H1 (cell line): ENCODE measurements around the gene CEACAM6. TPM values are rescaled to one million over a fixed set of nuclear protein-coding genes. Genes with fewer than 3 reads are reported as not detected.

Source experiments
- CTCF ChIA-PET: fragments of 300-600 bp; sonication (Branson Sonifier 250); formaldehyde crosslinking; loops from one replicate; lab custom pipeline; 2021; ENCODE audit not compliant: partially characterized antibody; lab: Charles Lee
- POLR2A ChIA-PET: fragments of 300-600 bp; sonication (Branson Sonifier 250); formaldehyde crosslinking; loops from one replicate; lab custom pipeline; 2021; ENCODE audit warnings: inconsistent platforms; ENCODE audit not compliant: partially characterized antibody; lab: Charles Lee
- DNase-seq, 2 experiments: peaks; one replicate each; pipeline versions ENCODE4 v3.0.0 to v3.0.0-alpha.2; 2010 to 2022; ENCODE audit warnings: low spot score in 2 of 2, low read depth in 1 of 2, mixed read lengths in 1 of 2
- FAIRE-seq: peaks from 2 replicates; lab custom pipeline; 2011; peaks lifted over from hg19 to GRCh38; lab: Jason Lieb, UNC
- H2AFZ ChIP-seq: 2 replicates; pipeline ENCODE4 v1.8.1; 2012; ENCODE audit warnings: low read length, inconsistent platforms
- H2AK5ac ChIP-seq: 2 replicates; pipeline ENCODE4 v1.6.1; 2013; ENCODE audit warnings: low read depth, low read length
- H2BK120ac ChIP-seq: replicated peaks from 2 replicates; pipeline ENCODE3; 2013; ENCODE audit warnings: low read depth, low read length, inconsistent platforms
- H2BK12ac ChIP-seq: 2 replicates; pipeline ENCODE4 v1.6.1; 2013; ENCODE audit warnings: low read depth, low read length
- H2BK15ac ChIP-seq: 2 replicates; pipeline ENCODE4 v1.6.1; 2013; ENCODE audit warnings: low read length
- H2BK20ac ChIP-seq: 2 replicates; pipeline ENCODE4 v1.6.1; 2013; ENCODE audit warnings: low read length
- H2BK5ac ChIP-seq: 2 replicates; pipeline ENCODE4 v1.6.1; 2013; ENCODE audit warnings: low read depth, low read length
- H3K14ac ChIP-seq: 2 replicates; pipeline ENCODE4 v1.6.1; 2013; ENCODE audit warnings: inconsistent platforms; ENCODE audit not compliant: insufficient read length
- H3K18ac ChIP-seq: 2 replicates; pipeline ENCODE4 v1.6.1; 2013; ENCODE audit warnings: low read length; ENCODE audit errors: extremely low read depth
- H3K23ac ChIP-seq: 2 replicates; pipeline ENCODE4 v1.6.1; 2013; ENCODE audit warnings: inconsistent platforms; ENCODE audit not compliant: insufficient read length
- H3K23me2 ChIP-seq: 2 replicates; pipeline ENCODE4 v1.6.1; 2013; ENCODE audit warnings: low read depth, low read length
- H3K27ac ChIP-seq: 2 replicates; pipeline ENCODE4 v1.6.1; 2011; ENCODE audit warnings: low read depth, low read length, inconsistent platforms
- H3K27me3 ChIP-seq, 4 experiments: replicated peaks in 1 of 4; 1 replicate in 1 of 4; 2 replicates in 3 of 4; pipeline versions ENCODE4 v1.6.1 to v1.8.1; 2011 to 2013; ENCODE audit warnings: low read length in 3 of 4, mild to moderate bottlenecking in 3 of 4, inconsistent platforms in 2 of 4, mixed read lengths in 2 of 4, moderate library complexity in 1 of 4; ENCODE audit not compliant: control insufficient read depth in 3 of 4, insufficient read depth in 3 of 4; ENCODE audit errors: extremely low read depth in 1 of 4
- H3K36me3 ChIP-seq, 4 experiments: 2 replicates each; pipeline versions ENCODE4 v1.6.1 to v1.8.1; 2011 to 2013; ENCODE audit warnings: mild to moderate bottlenecking in 4 of 4, low read length in 3 of 4, moderate library complexity in 2 of 4, control low read depth in 1 of 4, inconsistent platforms in 1 of 4; ENCODE audit not compliant: insufficient read depth in 4 of 4, control insufficient read depth in 2 of 4
- H3K4ac ChIP-seq: replicated peaks from 2 replicates; pipeline ENCODE3; 2013; ENCODE audit warnings: low read length, low read depth, mixed read lengths, inconsistent platforms; ENCODE audit not compliant: insufficient read length
- H3K4me1 ChIP-seq, 4 experiments: replicated peaks in 1 of 4; 1 replicate in 1 of 4; 2 replicates in 3 of 4; pipeline versions ENCODE4 v1.6.1 to v1.8.1; 2011 to 2013; ENCODE audit warnings: low read length in 3 of 4, inconsistent platforms in 2 of 4, mixed read lengths in 1 of 4; ENCODE audit not compliant: insufficient read depth in 4 of 4, control insufficient read depth in 3 of 4
- H3K4me2 ChIP-seq, 2 experiments: 2 replicates each; pipeline versions ENCODE4 v1.6.1 to v1.8.1; 2011 to 2013; ENCODE audit warnings: low read depth in 2 of 2, low read length in 2 of 2, control low read depth in 1 of 2, inconsistent platforms in 1 of 2, mild to moderate bottlenecking in 1 of 2; ENCODE audit not compliant: insufficient read depth in 1 of 2
- H3K4me3 ChIP-seq, 4 experiments: fragments of 200-600, 300-600 bp in 1 of 4; sonication (generic), shearing (Covaris generic), sonication (Bioruptor Twin) in 1 of 4; 2 replicates each; pipeline versions ENCODE4 v1.5.1 to v1.8.1; 2011 to 2016; ENCODE audit warnings: low read length in 4 of 4, low read depth in 3 of 4, control low read depth in 2 of 4, inconsistent platforms in 2 of 4, mild to moderate bottlenecking in 2 of 4, mixed read lengths in 1 of 4, moderate library complexity in 1 of 4; ENCODE audit not compliant: insufficient read depth in 2 of 4; ENCODE audit errors: extremely low read depth in 1 of 4
- H3K56ac ChIP-seq: replicated peaks from 2 replicates; pipeline ENCODE3; 2013; ENCODE audit warnings: low read depth, mild to moderate bottlenecking, mixed read lengths, low read length, inconsistent platforms; ENCODE audit not compliant: insufficient read length
- H3K79me1 ChIP-seq: 2 replicates; pipeline ENCODE4 v1.6.1; 2013; ENCODE audit warnings: low read depth, low read length, control low read depth
- H3K79me2 ChIP-seq, 2 experiments: 2 replicates each; pipeline versions ENCODE4 v1.6.1 to v1.8.1; 2012 to 2013; ENCODE audit warnings: low read length in 2 of 2, mild to moderate bottlenecking in 2 of 2, inconsistent platforms in 1 of 2; ENCODE audit not compliant: insufficient read depth in 2 of 2, control insufficient read depth in 1 of 2
- H3K9ac ChIP-seq, 4 experiments: replicated peaks in 1 of 4; 1 replicate in 1 of 4; 2 replicates in 3 of 4; pipeline versions ENCODE4 v1.6.1 to v1.8.1; 2011 to 2013; ENCODE audit warnings: low read depth in 3 of 4, low read length in 3 of 4, control low read depth in 2 of 4, mild to moderate bottlenecking in 2 of 4, moderate library complexity in 2 of 4, inconsistent platforms in 1 of 4; ENCODE audit errors: extremely low read depth in 1 of 4
- H3K9me3 ChIP-seq, 2 experiments: 2 replicates each; pipeline versions ENCODE4 v1.6.1 to v1.8.1; 2012 to 2013; ENCODE audit warnings: mild to moderate bottlenecking in 2 of 2, moderate library complexity in 2 of 2, control low read depth in 1 of 2, inconsistent platforms in 1 of 2, low read depth in 1 of 2, low read length in 1 of 2, mixed read lengths in 1 of 2; ENCODE audit not compliant: insufficient read depth in 2 of 2
- H4K20me1 ChIP-seq, 2 experiments: replicated peaks in 1 of 2; 2 replicates each; pipeline versions ENCODE3 to v1.8.1; 2011 to 2013; ENCODE audit warnings: inconsistent platforms in 2 of 2, low read length in 2 of 2, mild to moderate bottlenecking in 1 of 2; ENCODE audit not compliant: insufficient read depth in 2 of 2, control insufficient read depth in 1 of 2
- H4K5ac ChIP-seq: 2 replicates; pipeline ENCODE4 v1.6.1; 2013; ENCODE audit warnings: low read length, low read depth, mixed read lengths, inconsistent platforms; ENCODE audit not compliant: insufficient read length
- H4K8ac ChIP-seq: 2 replicates; pipeline ENCODE4 v1.8.0; 2013; ENCODE audit warnings: mild to moderate bottlenecking, moderate library complexity, low read length, inconsistent platforms; ENCODE audit not compliant: insufficient read depth; ENCODE audit errors: extremely low read depth
- H4K91ac ChIP-seq: replicated peaks from 2 replicates; pipeline ENCODE3; 2013; ENCODE audit warnings: low read length, mixed read lengths, inconsistent platforms; ENCODE audit not compliant: insufficient read length
- RXRA ChIP-seq: IDR thresholded peaks from 2 replicates; pipeline ENCODE4 v1.6.1; 2011; ENCODE audit warnings: low read depth, mild to moderate bottlenecking, low read length, moderate library complexity; ENCODE audit not compliant: insufficient read depth
- SIRT6 ChIP-seq: IDR thresholded peaks from one replicate; pipeline ENCODE4 v1.7.1; 2012; ENCODE audit warnings: low read length, inconsistent platforms
- SP4 ChIP-seq: IDR thresholded peaks from 2 replicates; pipeline ENCODE4 v1.6.1; 2012; ENCODE audit warnings: low read length, inconsistent platforms
- WGBS, 2 experiments: shearing (Covaris generic) in 1 of 2; methylation state at CpG; one replicate each; pipeline versions ENCODE4 v1.1.6 to v1.1.7; 2013 to 2015; ENCODE audit warnings: low lambda C conversion rate in 2 of 2, mixed read lengths in 2 of 2, inconsistent platforms in 1 of 2, low coverage in 1 of 2, missing lambda C conversion rate in 1 of 2; ENCODE audit not compliant: insufficient replicate concordance in 2 of 2, insufficient coverage in 1 of 2, insufficient read length in 1 of 2; ENCODE audit errors: extremely low coverage in 1 of 2, missing lambda C conversion rate in 1 of 2; 5-methylcytosine and 5-hydroxymethylcytosine counted together
- polyA plus RNA-seq, 7 experiments: library from polyadenylated mRNA; depleted of rRNA in 3 of 7; stranded (reverse) in 5 of 7; unstranded in 2 of 7; fragments of >200 nt in 5 of 7; fragments of 200-250 nt in 2 of 7; gene quantifications; 1 replicate in 5 of 7; 2 replicates in 1 of 7; 4 replicates in 1 of 7; pipeline versions ENCODE4 v1.2.1 to v1.2.3, GENCODE V29; 2011 to 2013; ENCODE audit warnings: missing spikeins in 2 of 7, mixed read lengths in 2 of 7
- total RNA-seq: library from RNA; stranded (reverse); fragmentation: NEBNext Ultra II Directional; extraction: Animal tissue kit (Norgen Biotek cat#: 25700); gene quantifications from 2 replicates; pipeline ENCODE4 v1.2.1, GENCODE V29; 2021
- TF ChIP-seq, protein P1 (sequence below): IDR thresholded peaks from 2 replicates; pipeline ENCODE4 v1.6.1; 2012; ENCODE audit warnings: inconsistent platforms

CEACAM6 gene
- total and polyA plus RNA-seq, 2 of the 8 experiments (the other 6 are each of a cell fraction or from before 2014, with no cell fraction given) = not detected

DNA sequence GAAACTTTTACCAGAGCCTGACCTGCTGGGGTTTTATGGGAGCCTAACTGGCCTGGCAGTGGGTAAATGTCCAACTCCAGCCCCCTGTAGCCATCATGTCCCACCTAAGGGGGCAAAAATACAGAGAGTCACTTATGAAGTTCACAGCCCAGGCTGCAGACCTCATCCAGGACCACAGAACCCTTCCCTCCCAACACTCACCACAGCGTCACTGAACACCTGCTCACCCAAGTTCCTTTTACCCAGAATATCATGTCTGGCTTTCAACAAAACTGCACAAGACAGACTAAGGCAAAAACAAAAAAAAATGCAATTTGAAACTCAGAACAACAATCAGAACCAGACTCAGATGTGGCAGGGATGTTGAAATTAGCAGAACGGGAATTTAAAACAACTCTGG is 47.4 kb downstream of the CEACAM6 start:
- Histone ChIP-seq H3K18ac (no peak overlapping the region), H3K9me3 (peaks cover 52 to 69% of the 10 kb centered on the region in 2 experiments), H3K79me1 (no peaks in the 10 kb centered on the region), H4K8ac (no peak overlapping the region), H2AK5ac (no peak overlapping the region), H2BK120ac (no peak overlapping the region), H3K56ac (no peak overlapping the region), H3K27me3 (no peaks in the 10 kb centered on the region), H3K4me2 (no peak overlapping the region), H3K36me3 (no peaks in the 10 kb centered on the region), H4K91ac (no peak overlapping the region), H3K23ac (no peak overlapping the region), H2BK20ac (no peak overlapping the region), H3K4ac (no peak overlapping the region), H3K14ac (no peak overlapping the region), H3K4me1 (no peaks in the 10 kb centered on the region), H2AFZ (no peak overlapping the region), H2BK12ac (no peak overlapping the region), H3K79me2 (no peaks in the 10 kb centered on the region), H4K20me1 (no peaks in the 10 kb centered on the region), H3K9ac (no peak overlapping the region), H2BK5ac (no peak overlapping the region), H3K27ac (no peak overlapping the region), H4K5ac (no peak overlapping the region), H2BK15ac (no peak overlapping the region), H3K4me3 (no peak overlapping the region), H3K23me2 (no peaks in the 10 kb centered on the region)
- WGBS, 2 experiments = 81% methylated on average over 2 of the region's 2 CpGs; no CpG with 5 or more reads in 1 of the 2 experiments
- no peak for FAIRE-seq
- CTCF ChIA-PET = interaction anchor here (1.1 to 1.5 kb wide), 2 partner anchors 9 to 205 kb away, joined by 3 to 4 read pairs; no protein-coding TSS in a partner anchor
- POLR2A ChIA-PET = no interaction called here
- DNase-seq = no peak
- TF ChIP-seq SP4 = no peak
- no peak for TF ChIP-seq RXRA
- TF ChIP-seq, protein P1, sequence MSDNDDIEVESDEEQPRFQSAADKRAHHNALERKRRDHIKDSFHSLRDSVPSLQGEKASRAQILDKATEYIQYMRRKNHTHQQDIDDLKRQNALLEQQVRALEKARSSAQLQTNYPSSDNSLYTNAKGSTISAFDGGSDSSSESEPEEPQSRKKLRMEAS = no peak
- no peak for TF ChIP-seq SIRT6
